HepG2 (cell line): ENCODE data around the gene CR1L. TPM values are rescaled to one million over a fixed set of nuclear protein-coding genes. Genes with fewer than 3 reads are reported as not detected.
"Not testable (repeated sequence)": the region's sequence is repeated elsewhere in the genome, so short reads cannot be mapped to it uniquely, and the experiment has no call there.

ENCODE experiments used
- ATAC-seq: fragments of 200-7000 bp; cut with Tn5 transposase; 3 replicates; pipeline ENCODE4 v1.9.1; 2020; ENCODE audit warnings: mild to moderate bottlenecking, moderate library complexity
- BruUV-seq: library from RNA; stranded (reverse); fragments of 400-500 nt; replicated peaks from 2 replicates; lab custom pipeline; 2021; lab: Mats Ljungman, UMichigan
- CTCF ChIA-PET: fragments of 300-600 bp; formaldehyde crosslinking; extraction: SDS; loops from one replicate; lab custom pipeline; 2021; ENCODE audit warnings: low total read pairs, inconsistent platforms, low intra/inter-chr PET ratio; lab: Yijun Ruan, JAX
- POLR2A ChIA-PET: fragments of 350-600 bp; sonication (Branson Sonifier 250); formaldehyde crosslinking; loops from one replicate; lab custom pipeline; 2020; ENCODE audit warnings: antibody characterized with exemption, inconsistent platforms; lab: Yijun Ruan, JAX
- DNase-seq: peaks from one replicate; pipeline ENCODE4 v3.0.0-alpha.2; 2015; ENCODE audit warnings: low spot score
- FAIRE-seq: peaks from 3 replicates; lab custom pipeline; 2011; peaks lifted over from hg19 to GRCh38; lab: Jason Lieb, UNC
- H2AFZ ChIP-seq: one replicate; pipeline ENCODE4 v1.6.1; 2011; ENCODE audit warnings: low read length, inconsistent platforms
- H3K27ac ChIP-seq: fragments of 300-600 bp; 3 replicates; pipeline ENCODE4 v1.8.0; 2011; ENCODE audit warnings: mixed run types, mild to moderate bottlenecking, mixed read lengths, low read length, inconsistent platforms; ENCODE audit not compliant: insufficient read depth; ENCODE audit errors: extremely low read length
- H3K27me3 ChIP-seq, 2 experiments: fragments of 200-600 bp in 1 of 2; 2 replicates in 1 of 2; 3 replicates in 1 of 2; pipeline versions ENCODE4 v1.6.0 to v1.8.0; 2011; ENCODE audit warnings: low read length in 2 of 2, mild to moderate bottlenecking in 2 of 2, moderate library complexity in 2 of 2, inconsistent platforms in 1 of 2; ENCODE audit not compliant: insufficient read depth in 2 of 2, control insufficient read depth in 1 of 2
- H3K36me3 ChIP-seq, 2 experiments: fragments of 200-600 bp in 1 of 2; replicated peaks in 1 of 2; 2 replicates in 1 of 2; 3 replicates in 1 of 2; pipeline versions ENCODE4 v1.5.1 to v1.8.0; 2011; ENCODE audit warnings: low read length in 2 of 2, inconsistent platforms in 1 of 2; ENCODE audit not compliant: insufficient read depth in 2 of 2, control insufficient read depth in 1 of 2
- H3K4me1 ChIP-seq: 2 replicates; pipeline ENCODE4 v1.5.1; 2012; ENCODE audit warnings: low read length, inconsistent platforms; ENCODE audit not compliant: insufficient read depth
- H3K4me2 ChIP-seq: 2 replicates; pipeline ENCODE4 v1.6.0; 2011; ENCODE audit warnings: low read depth, low read length, inconsistent platforms
- H3K4me3 ChIP-seq, 3 experiments: fragments of 200-600 bp in 1 of 3; sonication (generic), shearing (Covaris generic) in 1 of 3; replicated peaks in 1 of 3; 2 replicates each; pipeline ENCODE4 v1.5.1; 2011 to 2016; ENCODE audit warnings: low read length in 3 of 3, inconsistent platforms in 2 of 3, low read depth in 2 of 3, mild to moderate bottlenecking in 2 of 3, control low read depth in 1 of 3, mixed read lengths in 1 of 3; ENCODE audit not compliant: insufficient read depth in 1 of 3
- H3K79me2 ChIP-seq: one replicate; pipeline ENCODE4 v1.6.1; 2011; ENCODE audit warnings: low read length, inconsistent platforms; ENCODE audit not compliant: insufficient read depth
- H3K9ac ChIP-seq: 2 replicates; pipeline ENCODE4 v1.6.0; 2011; ENCODE audit warnings: mild to moderate bottlenecking, low read depth, low read length, inconsistent platforms; ENCODE audit not compliant: insufficient read depth
- H3K9me3 ChIP-seq: 2 replicates; pipeline ENCODE4 v1.5.1; 2012; ENCODE audit warnings: mild to moderate bottlenecking, low read length
- H4K20me1 ChIP-seq: 2 replicates; pipeline ENCODE4 v1.6.0; 2011; ENCODE audit warnings: inconsistent platforms, mild to moderate bottlenecking, low read length, moderate library complexity; ENCODE audit not compliant: insufficient read depth
- CEBPB ChIP-seq: IDR thresholded peaks from 2 replicates; pipeline ENCODE4 v1.6.1; 2011; ENCODE audit warnings: low read depth, low read length, improper control_type of control experiment, borderline replicate concordance
- CEBPG ChIP-seq: IDR thresholded peaks from 2 replicates; pipeline ENCODE4 v1.6.1; 2016
- PCBP1 ChIP-seq: fragments of 200-400 bp; formaldehyde crosslinking; IDR thresholded peaks from 2 replicates; pipeline ENCODE4 v1.6.1; 2017; ENCODE audit warnings: mild to moderate bottlenecking, low read depth, low read length, borderline replicate concordance
- RELA ChIP-seq: sonication (generic); formaldehyde crosslinking; IDR thresholded peaks from 2 replicates; pipeline ENCODE4 v1.4.0; 2020; ENCODE audit warnings: missing genetic modification reagents
- SMC3 ChIP-seq: IDR thresholded peaks from 2 replicates; pipeline ENCODE4 v1.6.1; 2011; ENCODE audit warnings: low read length, improper control_type of control experiment
- WGBS: methylation state at CpG from one replicate; pipeline ENCODE4 v1.1.6; 2017; ENCODE audit warnings: low lambda C conversion rate; 5-methylcytosine and 5-hydroxymethylcytosine counted together
- in situ Hi-C: cut with HindIII; loops from 2 replicates; pipeline ENCODE4 v1.10.0; 2017; ENCODE audit warnings: low pct_unique_long_range_greater_than_20kb; ENCODE audit not compliant: extremely low pct_ligation_motif_present
- intact Hi-C: fragments of 100-400 bp; cut with micrococcal nuclease; formaldehyde crosslinking; loops from one replicate; pipeline ENCODE4 v1.10.0; 2022; ENCODE audit not compliant: unreplicated experiment
- polyA plus RNA-seq, 8 experiments: library from polyadenylated mRNA; depleted of rRNA in 3 of 8; stranded (reverse) in 7 of 8; unstranded in 1 of 8; fragments of >200 nt; fragmentation: Illumina TruSeq in 4 of 8; extraction: Trizol in 4 of 8; gene quantifications; 2 replicates each; pipeline versions ENCODE4 v1.2.1 to v1.2.3, GENCODE V29; 2011 to 2016; ENCODE audit warnings: low read depth in 4 of 8, missing spikeins in 1 of 8, mixed read lengths in 1 of 8; ENCODE audit not compliant: insufficient read depth in 1 of 8
- total RNA-seq, 5 experiments: library from RNA; depleted of rRNA; stranded (reverse); fragments of >200 nt; fragmentation: Illumina TruSeq; extraction: Trizol; gene quantifications; 2 replicates each; pipeline ENCODE4 v1.2.3, GENCODE V29; 2016; ENCODE audit warnings: low read depth in 1 of 5

Gene CR1L
- total and polyA plus RNA-seq, 2 of the 13 experiments (the other 11 are each of a cell fraction or from before 2014, with no cell fraction given) = not detected

GRCh38 chr1:207698822-207699483 lies 54.0 kb downstream of the CR1L start (continued):
- peak; percentile 24; the same call in 1 of the 2 replicates for TF ChIP-seq SMC3

GRCh38 chr1:207702317-207702716 lies 57.4 kb downstream of the CR1L start:
- no peak for DNase-seq
- Histone ChIP-seq H3K4me2 (no peak overlapping the region), H2AFZ (no peak overlapping the region), H3K9ac (no peak overlapping the region)
- POLR2A ChIA-PET = no interaction called here
- no peak for TF ChIP-seq PCBP1
- TF ChIP-seq, all 625 proteins: peak for 0
- WGBS = 13% methylated on average over 1 of the region's 1 CpG
- ATAC-seq (no peak), FAIRE-seq (no peak)
- Histone ChIP-seq H3K4me3 (no peak overlapping the region), H3K4me1 (no peaks in the 10 kb centered on the region), H3K27ac (no peak overlapping the region), H3K9me3 (no peaks in the 10 kb centered on the region), H3K79me2 (no peaks in the 10 kb centered on the region), H3K36me3 (no peaks in the 10 kb centered on the region), H3K27me3 (no peaks in the 10 kb centered on the region), H4K20me1 (no peaks in the 10 kb centered on the region)
- BruUV-seq = no TSS peak
- CTCF ChIA-PET = no interaction called here
- intact Hi-C loops = no loop called here
- in situ Hi-C loops = no loop called here

- ChIA-PET POLR2A (no interaction called here), CTCF (no interaction called here)
- H2AFZ ChIP-seq = no peak overlapping the region
- H3K4me3 ChIP-seq = no peak overlapping the region
- no peaks in the 10 kb centered on the region for H3K4me1 ChIP-seq
- H3K27ac ChIP-seq = no peak overlapping the region
- DNase-seq = no peak
- no peak overlapping the region for H3K4me2 ChIP-seq
- no peak for ATAC-seq
- H3K9ac ChIP-seq = no peak overlapping the region
- H4K20me1 ChIP-seq = no peaks in the 10 kb centered on the region
- no peak for FAIRE-seq
- H3K79me2 ChIP-seq = no peaks in the 10 kb centered on the region
- in situ Hi-C loops (no loop called here), intact Hi-C loops (no loop called here)
- H3K27me3 ChIP-seq = no peaks in the 10 kb centered on the region
- no TSS peak for BruUV-seq
- peak; percentile 81 for TF ChIP-seq CEBPB
- TF ChIP-seq RELA (CRISPR knock-in tag) = no peak
- TF ChIP-seq CEBPG (CRISPR knock-in tag) = peak; percentile 78
- H3K9me3 ChIP-seq = no peaks in the 10 kb centered on the region
- WGBS = 71% methylated on average over 5 of the region's 5 CpGs
- no peaks in the 10 kb centered on the region for H3K36me3 ChIP-seq
Observed at GRCh38 chr1:207703712-207704111, 58.8 kb downstream of the CR1L start.

GRCh38 chr1:207708004-207708403 lies 63.1 kb downstream of the CR1L start:
- H3K36me3 ChIP-seq, H3K4me2 ChIP-seq, H3K79me2 ChIP-seq, in situ Hi-C loops, H3K9ac ChIP-seq, H3K27me3 ChIP-seq, H2AFZ ChIP-seq, ATAC-seq, H4K20me1 ChIP-seq, H3K4me1 ChIP-seq, POLR2A ChIA-PET, CTCF ChIA-PET, H3K9me3 ChIP-seq, DNase-seq, BruUV-seq, H3K27ac ChIP-seq, FAIRE-seq, H3K4me3 ChIP-seq, intact Hi-C loops: not testable (repeated sequence)
- WGBS = 5% methylated on average over 3 of the region's 3 CpGs
